ENCODE data around the gene SPRTN.
"Not testable (repeated sequence)": the region's sequence is repeated elsewhere in the genome, so short reads cannot be mapped to it uniquely, and the experiment has no call there.

The SPRTN gene

GRCh38 chr1:231337043-231337471 lies 1.0 kb upstream of the SPRTN start:
- no peak for DNase-seq

- peak; percentile 100 for DNase-seq
These were observed 422 bp upstream of the SPRTN start, which contains the start of gene EXOC8 for GRCh38 chr1:231337472-231338269. Gene EXOC8 (minus strand): TSS chr1:231337852. CDS start chr1:231337745, 107 bp downstream.

GRCh38 chr1:231340328-231341013 lies 2.4 kb downstream of the SPRTN start:
- DNase-seq: no peak

- DNase-seq: no peak
These were observed 9.9 kb downstream of the SPRTN start for GRCh38 chr1:231347961-231348360.

GRCh38 chr1:231348442-231348841 lies 10.3 kb downstream of the SPRTN start:
- no peak for DNase-seq

GRCh38 chr1:231348856-231349255 lies 10.8 kb downstream of the SPRTN start:
- DNase-seq: not testable (repeated sequence)

- no peak for DNase-seq
These were observed 13.7 kb downstream of the SPRTN start for GRCh38 chr1:231351816-231352215.

- no peak for DNase-seq
These were observed 15.0 kb downstream of the SPRTN start for GRCh38 chr1:231353086-231353485.

- DNase-seq: no peak
These were observed 16.4 kb downstream of the SPRTN start for GRCh38 chr1:231354330-231355020.

- DNase-seq: no peak
These were observed 17.1 kb downstream of the SPRTN start for GRCh38 chr1:231355171-231355570.

GRCh38 chr1:231357187-231357772 lies 19.2 kb downstream of the SPRTN start:
- no peak for DNase-seq

- peak; percentile 52 for DNase-seq
These were observed 19.8 kb downstream of the SPRTN start for GRCh38 chr1:231357831-231358354.

GRCh38 chr1:231359113-231359512 lies 21.0 kb downstream of the SPRTN start:
- DNase-seq: no peak

GRCh38 chr1:231362325-231362724 lies 24.2 kb downstream of the SPRTN start:
- no peak for DNase-seq

GRCh38 chr1:231363624-231364023 lies 25.5 kb downstream of the SPRTN start:
- no peak for DNase-seq

- no peak for DNase-seq
These were observed 26.1 kb downstream of the SPRTN start for GRCh38 chr1:231364192-231364591.

- DNase-seq: no peak
These were observed 31.2 kb downstream of the SPRTN start for GRCh38 chr1:231369282-231369681.

- no peak for DNase-seq
These were observed 34.4 kb downstream of the SPRTN start for GRCh38 chr1:231372501-231372900.

GRCh38 chr1:231374394-231374793 lies 36.3 kb downstream of the SPRTN start:
- DNase-seq: no peak

- DNase-seq: no peak
These were observed 38.0 kb downstream of the SPRTN start for GRCh38 chr1:231376101-231376500.

GRCh38 chr1:231376875-231377549 lies 38.9 kb downstream of the SPRTN start:
- DNase-seq: no peak

GRCh38 chr1:231381729-231382128 lies 43.6 kb downstream of the SPRTN start:
- no peak for DNase-seq
